Transverse colon (tissue), 4 donors: ENCODE results near the gene CCDC33.
"Not testable (repeated sequence)": the region's sequence is repeated elsewhere in the genome, so short reads cannot be mapped to it uniquely, and the experiment has no call there.

Experiments
- POLR2A ChIP-seq: fragments of 450-650 bp; IDR thresholded peaks from one replicate; pipeline ENCODE4 v1.6.1; 2016; ENCODE audit warnings: antibody characterized with exemption, mild to moderate bottlenecking, moderate library complexity
- POLR2AphosphoS5 ChIP-seq, 3 donors: sonication (generic); formaldehyde crosslinking; IDR thresholded peaks; one replicate each; pipeline ENCODE4 v1.6.1; 2016; ENCODE audit warnings: antibody characterized with exemption in 3 of 3
- TF ChIP-seq, protein P1 (sequence below), 5 experiments: fragments of 200-600 bp in 3 of 5; fragments of 450-650 bp in 2 of 5; sonication (generic) in 3 of 5; IDR thresholded peaks; 1 replicate in 2 of 5; 2 replicates in 3 of 5; pipeline ENCODE4 v1.5.1; 2016 to 2017; ENCODE audit warnings: antibody characterized with exemption in 5 of 5, inconsistent platforms in 3 of 5, mild to moderate bottlenecking in 2 of 5, moderate library complexity in 1 of 5

GRCh38 chr15:74356050-74356449 lies 119.9 kb downstream of the CCDC33 start:
- TF ChIP-seq, protein P1, sequence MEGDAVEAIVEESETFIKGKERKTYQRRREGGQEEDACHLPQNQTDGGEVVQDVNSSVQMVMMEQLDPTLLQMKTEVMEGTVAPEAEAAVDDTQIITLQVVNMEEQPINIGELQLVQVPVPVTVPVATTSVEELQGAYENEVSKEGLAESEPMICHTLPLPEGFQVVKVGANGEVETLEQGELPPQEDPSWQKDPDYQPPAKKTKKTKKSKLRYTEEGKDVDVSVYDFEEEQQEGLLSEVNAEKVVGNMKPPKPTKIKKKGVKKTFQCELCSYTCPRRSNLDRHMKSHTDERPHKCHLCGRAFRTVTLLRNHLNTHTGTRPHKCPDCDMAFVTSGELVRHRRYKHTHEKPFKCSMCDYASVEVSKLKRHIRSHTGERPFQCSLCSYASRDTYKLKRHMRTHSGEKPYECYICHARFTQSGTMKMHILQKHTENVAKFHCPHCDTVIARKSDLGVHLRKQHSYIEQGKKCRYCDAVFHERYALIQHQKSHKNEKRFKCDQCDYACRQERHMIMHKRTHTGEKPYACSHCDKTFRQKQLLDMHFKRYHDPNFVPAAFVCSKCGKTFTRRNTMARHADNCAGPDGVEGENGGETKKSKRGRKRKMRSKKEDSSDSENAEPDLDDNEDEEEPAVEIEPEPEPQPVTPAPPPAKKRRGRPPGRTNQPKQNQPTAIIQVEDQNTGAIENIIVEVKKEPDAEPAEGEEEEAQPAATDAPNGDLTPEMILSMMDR (IDR thresholded peaks at IDR 0.05), result not testable (repeated sequence)
- not testable (repeated sequence) for TF ChIP-seq POLR2A; POLR2AphosphoS5 (IDR thresholded peaks at IDR 0.05)
